Thymus (tissue), 11 donors: ENCODE data around the gene L2HGDH. TPM values are rescaled to one million over a fixed set of nuclear protein-coding genes. Genes with fewer than 3 reads are reported as not detected.

Source experiments
- DNase-seq, 9 donors: peaks; one replicate each; pipeline ENCODE4 v3.0.0-alpha.2; 2013; ENCODE audit warnings: low spot score in 9 of 9, low read depth in 6 of 9, missing footprints in 1 of 9
- H3K27ac ChIP-seq, 2 donors: one replicate each; pipeline ENCODE4 v1.5.1; 2013; ENCODE audit warnings: control low read depth in 1 of 2, low read depth in 1 of 2, low read length in 1 of 2, mild to moderate bottlenecking in 1 of 2, moderate library complexity in 1 of 2
- H3K27me3 ChIP-seq, 2 donors: one replicate each; pipeline ENCODE4 v1.5.1; 2013; ENCODE audit warnings: low read length in 1 of 2; ENCODE audit not compliant: control insufficient read depth in 2 of 2, insufficient read depth in 1 of 2
- H3K36me3 ChIP-seq, 2 donors: one replicate each; pipeline ENCODE4 v1.5.1; 2013; ENCODE audit warnings: low read length in 1 of 2, mild to moderate bottlenecking in 1 of 2, moderate library complexity in 1 of 2; ENCODE audit not compliant: control insufficient read depth in 2 of 2, insufficient read depth in 2 of 2
- H3K4me1 ChIP-seq, 2 donors: one replicate each; pipeline ENCODE4 v1.5.1; 2013; ENCODE audit warnings: low read length in 2 of 2; ENCODE audit not compliant: control insufficient read depth in 2 of 2, insufficient read depth in 2 of 2
- H3K4me3 ChIP-seq, 2 donors: one replicate each; pipeline ENCODE4 v1.5.1; 2013; ENCODE audit warnings: low read length in 2 of 2, control low read depth in 1 of 2, mild to moderate bottlenecking in 1 of 2
- H3K9me3 ChIP-seq, 2 donors: one replicate each; pipeline ENCODE4 v1.5.1; 2013; ENCODE audit warnings: low read length in 1 of 2, mild to moderate bottlenecking in 1 of 2; ENCODE audit not compliant: control insufficient read depth in 2 of 2, insufficient read depth in 1 of 2
- WGBS: extraction: QIAGEN DNeasy Blood & Tissue Kit; methylation state at CpG from one replicate; pipeline ENCODE4 v1.1.7; 2013; 5-methylcytosine and 5-hydroxymethylcytosine counted together
- polyA plus RNA-seq: library from polyadenylated mRNA; stranded (reverse); fragments of 200-250 nt; gene quantifications from one replicate; pipeline ENCODE4 v1.2.3, GENCODE V29; 2013
- total RNA-seq: library from RNA; stranded (reverse); fragments of 120-200 nt; gene quantifications from one replicate; pipeline ENCODE4 v1.2.4, GENCODE V29; 2013
- donor health status: healthy.

The L2HGDH gene
- total and polyA plus RNA-seq, 2 donors = 1.7 to 5.1 TPM

DNA sequence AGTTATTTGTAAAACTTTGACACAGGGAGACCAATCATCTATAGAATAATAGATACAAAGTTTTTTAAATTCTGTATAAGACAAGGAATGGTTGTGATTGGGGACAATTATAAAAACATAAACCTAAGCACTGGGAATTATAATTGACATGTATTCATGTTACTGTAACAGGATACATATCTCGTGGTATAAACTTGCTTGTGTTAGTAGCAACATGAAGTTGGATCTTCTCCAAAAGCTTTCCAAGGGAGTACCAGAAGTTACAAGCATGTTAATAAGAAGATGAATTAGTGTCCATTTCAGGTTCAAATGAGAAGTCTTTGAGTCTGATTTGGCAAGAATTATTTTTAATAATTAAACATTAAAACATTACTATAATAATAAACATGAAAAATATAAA lies 42.5 kb upstream of the L2HGDH start:
- H3K9me3 ChIP-seq = no peaks in the 10 kb centered on the region

DNA sequence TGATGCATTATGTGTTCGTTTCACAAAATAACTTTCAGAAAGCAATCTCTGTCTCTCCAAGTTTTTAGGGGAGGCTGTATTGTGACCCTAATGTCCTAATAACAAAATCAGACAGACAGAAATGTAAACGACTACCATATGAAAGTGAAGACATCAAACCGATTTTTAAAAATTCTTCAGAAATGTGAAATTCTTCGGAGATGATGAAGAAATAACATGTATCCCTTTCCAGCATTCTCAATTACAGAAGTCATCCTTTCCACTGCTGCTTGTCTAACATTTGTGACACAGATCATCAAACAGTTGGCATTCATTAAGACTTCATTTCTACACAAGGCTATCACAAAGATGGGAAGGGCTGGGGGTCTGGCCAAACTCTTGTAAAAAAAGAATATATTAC lies 41.1 kb upstream of the L2HGDH start:
- WGBS = 90% methylated on average over 4 of the region's 4 CpGs
- Histone ChIP-seq H3K27me3 (no peaks in the 10 kb centered on the region), H3K36me3 (peaks cover 0 to 3% of the 10 kb centered on the region in 2 donors), H3K27ac (no peak overlapping the region), H3K4me3 (no peak overlapping the region), H3K9me3 (no peaks in the 10 kb centered on the region), H3K4me1 (no peaks in the 10 kb centered on the region)
- no peak for DNase-seq

More for the DNA sequence above, 42.5 kb upstream of the L2HGDH start:
- Histone ChIP-seq H3K36me3 (peaks cover 0 to 3% of the 10 kb centered on the region in 2 donors), H3K4me1 (no peaks in the 10 kb centered on the region), H3K27ac (no peak overlapping the region), H3K4me3 (no peak overlapping the region), H3K27me3 (no peaks in the 10 kb centered on the region)
- no peak for DNase-seq
- WGBS = 92% methylated on average over 1 of the region's 1 CpG

DNA sequence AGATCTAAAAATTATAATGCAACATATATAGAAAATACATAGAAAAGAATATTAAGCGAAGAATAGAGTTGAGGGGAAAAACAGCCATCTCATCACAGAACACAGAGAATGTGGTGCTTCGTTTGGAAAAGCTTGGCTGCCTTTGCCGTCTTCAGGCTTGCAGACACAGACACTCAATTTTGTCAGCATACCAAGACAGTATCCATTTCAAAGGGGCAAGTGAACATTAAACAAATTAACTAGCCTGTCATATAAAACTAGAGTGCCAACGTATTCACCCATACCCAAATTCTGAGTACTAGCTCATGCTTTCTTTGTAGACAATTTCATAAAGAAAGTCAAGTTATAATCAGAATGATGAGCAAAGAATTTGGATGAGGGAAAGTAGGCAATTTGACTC lies 40.6 kb upstream of the L2HGDH start:
- Histone ChIP-seq H3K4me3 (no peak overlapping the region), H3K4me1 (no peaks in the 10 kb centered on the region), H3K27ac (no peak overlapping the region), H3K36me3 (no peaks in the 10 kb centered on the region), H3K9me3 (no peaks in the 10 kb centered on the region), H3K27me3 (no peaks in the 10 kb centered on the region)
- no peak for DNase-seq
- 97% methylated on average over 4 of the region's 4 CpGs for WGBS

DNA sequence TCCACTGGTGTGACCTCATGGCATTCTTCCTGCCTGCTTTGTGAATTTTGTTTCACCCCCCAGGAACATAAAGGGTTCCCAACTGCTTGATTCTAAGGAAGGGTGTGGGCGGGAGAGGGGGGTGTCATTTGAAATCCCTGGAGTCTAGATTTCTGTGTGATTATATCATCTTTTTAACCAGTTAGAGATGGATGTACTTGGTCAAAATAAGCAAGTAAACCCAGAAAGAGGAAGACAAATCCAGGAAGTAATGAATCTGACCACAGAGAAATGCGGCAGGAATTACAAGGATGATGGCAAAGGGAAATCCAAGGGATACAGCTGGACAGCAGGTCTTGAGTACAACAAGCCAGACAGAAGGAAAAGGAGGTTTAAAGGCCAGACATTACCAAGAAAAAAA lies 38.9 kb upstream of the L2HGDH start:
- Histone ChIP-seq H3K4me3 (no peak overlapping the region), H3K27ac (no peak overlapping the region), H3K36me3 (no peaks in the 10 kb centered on the region), H3K4me1 (no peaks in the 10 kb centered on the region), H3K9me3 (no peaks in the 10 kb centered on the region), H3K27me3 (no peaks in the 10 kb centered on the region)
- DNase-seq = no peak
- 80% methylated on average over 2 of the region's 2 CpGs for WGBS

DNA sequence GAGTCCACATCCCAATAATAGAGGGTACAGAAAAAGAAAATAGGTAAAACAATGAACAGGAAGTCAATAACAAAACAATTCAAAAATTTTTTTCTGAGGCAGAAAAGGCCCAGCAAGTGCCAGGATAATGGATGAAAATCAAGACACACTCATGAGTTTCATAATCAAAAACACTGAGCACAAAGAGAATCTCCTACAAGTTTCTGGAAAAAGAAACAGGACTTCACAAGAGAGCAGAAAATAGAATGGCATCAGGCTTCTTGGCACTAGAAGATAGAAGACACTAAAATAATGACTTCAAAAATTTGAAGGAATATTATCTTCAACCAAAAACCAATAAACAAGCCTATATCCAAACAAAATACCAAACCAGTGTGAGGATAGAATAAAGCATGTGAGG lies 36.9 kb upstream of the L2HGDH start:
- Histone ChIP-seq H3K36me3 (no peaks in the 10 kb centered on the region), H3K4me1 (no peaks in the 10 kb centered on the region), H3K27ac (no peak overlapping the region), H3K4me3 (no peak overlapping the region), H3K9me3 (no peaks in the 10 kb centered on the region), H3K27me3 (no peaks in the 10 kb centered on the region)
- DNase-seq = no peak

DNA sequence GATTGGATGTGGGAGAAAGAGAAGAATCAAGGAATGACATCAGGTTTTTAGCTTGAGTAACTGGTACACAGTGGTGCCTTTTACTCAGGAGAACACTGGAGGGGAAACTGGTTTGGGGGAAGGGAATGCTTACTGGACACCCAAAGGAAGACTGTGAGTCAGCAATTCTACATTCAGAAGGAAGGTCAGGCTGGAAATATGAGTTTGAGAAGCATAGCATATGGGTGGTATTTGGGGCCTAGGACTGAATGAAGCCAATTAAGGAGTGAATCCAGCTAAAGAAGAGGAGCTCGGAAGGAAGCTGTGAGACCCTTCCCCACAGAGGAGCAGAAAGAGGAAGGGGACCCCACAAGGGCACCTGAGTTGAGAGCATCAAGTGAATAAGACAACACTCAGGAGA lies 35.5 kb upstream of the L2HGDH start:
- Histone ChIP-seq H3K4me1 (peaks cover 0 to 4% of the 10 kb centered on the region in 2 donors), H3K36me3 (no peaks in the 10 kb centered on the region), H3K27me3 (no peaks in the 10 kb centered on the region), H3K9me3 (no peaks in the 10 kb centered on the region), H3K4me3 (no peak overlapping the region), H3K27ac (no peak overlapping the region)
- 98% methylated on average over 1 of the region's 1 CpG for WGBS
- DNase-seq = no peak

DNA sequence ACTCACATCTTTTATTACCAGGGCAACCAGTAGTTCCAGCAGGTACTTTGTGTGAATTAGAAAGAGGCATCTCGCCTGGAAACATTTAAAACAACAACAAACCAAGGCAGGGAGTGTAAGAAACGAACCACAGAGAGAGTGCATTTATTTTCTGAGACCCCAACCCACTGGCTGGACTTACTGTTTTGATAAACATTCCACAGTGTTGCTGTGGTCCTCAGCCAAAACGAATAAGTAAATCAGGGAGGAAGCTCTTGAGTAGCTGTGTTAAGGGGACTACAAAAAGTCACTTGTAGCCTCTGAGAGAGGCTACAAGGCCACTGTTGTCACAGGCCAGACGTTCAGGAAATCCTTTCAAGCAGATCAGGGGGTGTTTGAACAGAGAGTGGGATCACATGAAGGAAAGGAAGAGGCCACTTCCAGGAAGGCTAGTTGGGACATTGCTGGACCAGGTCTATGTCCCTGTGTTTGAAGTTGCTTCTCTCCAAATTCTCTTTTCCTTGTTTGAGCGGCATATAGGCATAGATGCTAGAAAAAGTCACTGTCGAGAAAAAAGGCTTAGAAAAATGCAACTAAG lies 33.9 kb upstream of the L2HGDH start:
- WGBS = 89% methylated on average over 6 of the region's 6 CpGs
- Histone ChIP-seq H3K27me3 (no peaks in the 10 kb centered on the region), H3K9me3 (no peaks in the 10 kb centered on the region), H3K36me3 (no peaks in the 10 kb centered on the region), H3K27ac (no peak overlapping the region), H3K4me1 (peaks cover 0 to 4% of the 10 kb centered on the region in 2 donors), H3K4me3 (no peak overlapping the region)
- DNase-seq = no peak

DNA sequence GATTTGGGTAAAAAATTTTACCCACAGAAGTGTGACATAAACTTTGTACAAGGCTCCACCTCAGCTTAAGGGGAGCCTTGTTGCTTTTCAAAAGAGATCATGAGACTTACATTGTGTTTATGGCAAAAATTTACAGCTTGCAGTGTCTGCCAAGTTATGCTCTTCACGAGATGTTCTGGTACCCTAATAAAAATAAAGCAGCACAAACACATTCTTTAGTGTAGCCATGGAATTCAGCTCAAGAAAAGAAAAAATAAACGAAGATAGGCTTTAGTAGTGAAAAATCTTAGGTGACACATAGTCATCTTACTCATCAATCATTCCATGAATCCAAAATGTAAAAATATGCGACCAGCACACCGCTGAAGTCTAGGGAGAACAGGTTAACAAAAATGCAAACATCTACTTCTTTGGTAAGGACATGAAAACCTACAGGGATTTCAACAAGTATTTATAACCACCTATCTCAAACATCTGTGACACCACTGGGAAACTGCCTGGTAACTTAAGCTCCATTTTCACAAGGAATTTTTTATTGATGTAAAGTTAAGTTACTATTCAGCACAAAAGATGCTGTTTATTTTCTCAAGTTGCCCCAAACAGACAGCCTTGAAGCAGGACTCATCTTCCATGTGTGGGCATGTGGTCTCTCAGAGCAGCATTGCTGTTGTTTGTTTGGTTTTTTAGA lies 33.0 kb upstream of the L2HGDH start:
- Histone ChIP-seq H3K9me3 (no peaks in the 10 kb centered on the region), H3K27me3 (no peaks in the 10 kb centered on the region), H3K4me3 (no peak overlapping the region), H3K27ac (no peak overlapping the region), H3K36me3 (no peaks in the 10 kb centered on the region), H3K4me1 (peaks cover 0 to 4% of the 10 kb centered on the region in 2 donors)
- DNase-seq = no peak
- 97% methylated on average over 4 of the region's 4 CpGs for WGBS

DNA sequence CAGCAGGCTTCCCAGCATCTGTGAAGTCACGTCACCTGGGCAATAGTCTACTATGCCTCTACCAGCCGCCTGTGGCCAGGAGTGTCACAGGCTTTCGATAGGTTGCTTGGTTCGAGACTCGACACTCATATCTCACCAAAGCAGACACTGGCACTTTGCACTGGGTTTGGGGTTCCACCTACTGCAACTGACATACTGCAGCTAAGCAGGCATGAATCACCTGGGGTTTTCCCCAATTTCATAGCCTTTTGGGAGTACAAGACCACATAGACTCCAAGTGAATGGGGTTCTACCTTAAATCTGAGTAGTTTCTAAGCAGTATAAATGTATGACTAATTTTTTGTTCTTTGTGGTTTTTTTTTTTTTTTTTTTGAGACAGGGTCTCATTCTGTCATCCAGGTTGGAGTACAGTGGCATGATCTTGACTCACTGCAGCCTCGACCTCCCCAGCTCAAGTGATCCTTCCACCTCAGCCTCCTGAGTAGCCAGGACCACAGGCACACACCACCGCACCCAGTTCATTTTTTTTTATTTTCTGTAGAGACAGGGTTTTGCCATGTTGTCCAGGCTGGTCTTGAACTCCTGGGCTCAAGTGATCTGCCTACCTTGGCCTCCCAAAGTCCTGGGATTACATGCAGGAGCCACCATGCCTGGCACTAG lies 32.2 kb upstream of the L2HGDH start:
- no peak overlapping the region for H3K27ac ChIP-seq
- H3K4me3 ChIP-seq = no peak overlapping the region
- no peaks in the 10 kb centered on the region for H3K36me3 ChIP-seq
- peak in 1 of 9 donors; percentile 18 for DNase-seq
- 90% methylated on average over 7 of the region's 7 CpGs for WGBS
- no peaks in the 10 kb centered on the region for H3K27me3 ChIP-seq
- H3K4me1 ChIP-seq = peaks cover 0 to 4% of the 10 kb centered on the region in 2 donors
- H3K9me3 ChIP-seq = no peaks in the 10 kb centered on the region
